Mesenchymal stem cell (in vitro differentiated cells and primary cell): ENCODE measurements around the gene CELF4.

Experiments used
- DNase-seq: peaks from one replicate; pipeline ENCODE4 v3.0.0-alpha.2; 2013
- H2AFZ ChIP-seq: one replicate; pipeline ENCODE4 v1.6.1; 2013; ENCODE audit warnings: low read depth, mild to moderate bottlenecking, control low read depth, inconsistent platforms, low read length, moderate library complexity
- H2AK5ac ChIP-seq: 2 replicates; pipeline ENCODE4 v1.6.1; 2013; ENCODE audit warnings: low read length, moderate library complexity, mild to moderate bottlenecking, inconsistent platforms; ENCODE audit not compliant: severe bottlenecking
- H2BK120ac ChIP-seq: one replicate; pipeline ENCODE4 v1.6.1; 2013; ENCODE audit warnings: low read depth, mild to moderate bottlenecking, inconsistent platforms, low read length, moderate library complexity
- H2BK12ac ChIP-seq, 2 experiments: one replicate each; pipeline ENCODE4 v1.6.1; 2013; ENCODE audit warnings: inconsistent platforms in 2 of 2, low read length in 2 of 2, mild to moderate bottlenecking in 2 of 2, moderate library complexity in 2 of 2, control low read depth in 1 of 2
- H2BK15ac ChIP-seq: one replicate; pipeline ENCODE4 v1.6.1; 2013; ENCODE audit warnings: mild to moderate bottlenecking, low read depth, inconsistent platforms; ENCODE audit not compliant: poor library complexity, severe bottlenecking
- H2BK5ac ChIP-seq: 2 replicates; pipeline ENCODE4 v1.6.1; 2013; ENCODE audit warnings: low read depth, mild to moderate bottlenecking, low read length, control low read depth, inconsistent platforms; ENCODE audit not compliant: poor library complexity, severe bottlenecking
- H3K14ac ChIP-seq, 2 experiments: one replicate each; pipeline ENCODE4 v1.6.1; 2013; ENCODE audit warnings: inconsistent platforms in 2 of 2, low read length in 2 of 2, control low read depth in 1 of 2, mild to moderate bottlenecking in 1 of 2, moderate library complexity in 1 of 2
- H3K18ac ChIP-seq, 2 experiments: one replicate each; pipeline ENCODE4 v1.6.1; 2013; ENCODE audit warnings: inconsistent platforms in 2 of 2, low read length in 2 of 2, control low read depth in 1 of 2, low read depth in 1 of 2, mild to moderate bottlenecking in 1 of 2
- H3K23ac ChIP-seq, 2 experiments: one replicate each; pipeline ENCODE4 v1.6.1; 2013; ENCODE audit warnings: inconsistent platforms in 2 of 2, low read length in 2 of 2, mild to moderate bottlenecking in 2 of 2, moderate library complexity in 2 of 2, control low read depth in 1 of 2
- H3K27ac ChIP-seq: 2 replicates; pipeline ENCODE4 v1.5.1; 2013; ENCODE audit warnings: mild to moderate bottlenecking, moderate library complexity, low read length, control low read depth, inconsistent platforms; ENCODE audit not compliant: poor library complexity, severe bottlenecking
- H3K27me3 ChIP-seq, 2 experiments: 2 replicates each; pipeline versions ENCODE4 v1.6.1 to v1.7.0; 2013; ENCODE audit warnings: low read length in 2 of 2, mild to moderate bottlenecking in 2 of 2, moderate library complexity in 2 of 2, control low read depth in 1 of 2, inconsistent platforms in 1 of 2; ENCODE audit not compliant: control insufficient read depth in 1 of 2, insufficient read depth in 1 of 2
- H3K36me3 ChIP-seq, 2 experiments: 2 replicates each; pipeline versions ENCODE4 v1.6.1 to v1.7.0; 2013; ENCODE audit warnings: low read length in 2 of 2, control low read depth in 1 of 2, inconsistent platforms in 1 of 2, low read depth in 1 of 2, mild to moderate bottlenecking in 1 of 2; ENCODE audit not compliant: insufficient read depth in 2 of 2, control insufficient read depth in 1 of 2
- H3K4ac ChIP-seq, 2 experiments: one replicate each; pipeline ENCODE4 v1.6.1; 2013; ENCODE audit warnings: inconsistent platforms in 2 of 2, low read length in 2 of 2, mild to moderate bottlenecking in 2 of 2, moderate library complexity in 2 of 2, control low read depth in 1 of 2, low read depth in 1 of 2
- H3K4me1 ChIP-seq: 2 replicates; pipeline ENCODE4 v1.6.1; 2013; ENCODE audit warnings: low read depth, low read length, control low read depth; ENCODE audit not compliant: control insufficient read depth, insufficient read depth
- H3K4me2 ChIP-seq: 2 replicates; pipeline ENCODE4 v1.6.1; 2013; ENCODE audit warnings: low read length, mild to moderate bottlenecking, inconsistent platforms; ENCODE audit not compliant: poor library complexity, severe bottlenecking
- H3K4me3 ChIP-seq, 2 experiments: 2 replicates each; pipeline versions ENCODE4 v1.5.1 to v1.7.0; 2013; ENCODE audit warnings: low read length in 2 of 2, mild to moderate bottlenecking in 2 of 2, control low read depth in 1 of 2, low read depth in 1 of 2; ENCODE audit not compliant: insufficient read depth in 1 of 2
- H3K79me1 ChIP-seq: replicated peaks from 2 replicates; pipeline ENCODE4 v1.6.1; 2013; ENCODE audit warnings: mild to moderate bottlenecking, control low read depth, low read length, inconsistent platforms; ENCODE audit not compliant: poor library complexity, severe bottlenecking
- H3K9ac ChIP-seq: 2 replicates; pipeline ENCODE4 v1.7.0; 2013; ENCODE audit warnings: mild to moderate bottlenecking, low read length, moderate library complexity
- H3K9me3 ChIP-seq: 2 replicates; pipeline ENCODE4 v1.7.0; 2013; ENCODE audit warnings: mild to moderate bottlenecking, low read length; ENCODE audit not compliant: control insufficient read depth
- H4K8ac ChIP-seq: one replicate; pipeline ENCODE4 v1.6.1; 2013; ENCODE audit warnings: inconsistent platforms, mild to moderate bottlenecking, low read length, moderate library complexity
- H4K91ac ChIP-seq: one replicate; pipeline ENCODE4 v1.6.1; 2013; ENCODE audit warnings: mild to moderate bottlenecking, low read length, inconsistent platforms
- WGBS: methylation state at CpG from one replicate; pipeline ENCODE4 v1.1.7; 2013; ENCODE audit warnings: mixed read lengths; 5-methylcytosine and 5-hydroxymethylcytosine counted together

Gene CELF4

DNA sequence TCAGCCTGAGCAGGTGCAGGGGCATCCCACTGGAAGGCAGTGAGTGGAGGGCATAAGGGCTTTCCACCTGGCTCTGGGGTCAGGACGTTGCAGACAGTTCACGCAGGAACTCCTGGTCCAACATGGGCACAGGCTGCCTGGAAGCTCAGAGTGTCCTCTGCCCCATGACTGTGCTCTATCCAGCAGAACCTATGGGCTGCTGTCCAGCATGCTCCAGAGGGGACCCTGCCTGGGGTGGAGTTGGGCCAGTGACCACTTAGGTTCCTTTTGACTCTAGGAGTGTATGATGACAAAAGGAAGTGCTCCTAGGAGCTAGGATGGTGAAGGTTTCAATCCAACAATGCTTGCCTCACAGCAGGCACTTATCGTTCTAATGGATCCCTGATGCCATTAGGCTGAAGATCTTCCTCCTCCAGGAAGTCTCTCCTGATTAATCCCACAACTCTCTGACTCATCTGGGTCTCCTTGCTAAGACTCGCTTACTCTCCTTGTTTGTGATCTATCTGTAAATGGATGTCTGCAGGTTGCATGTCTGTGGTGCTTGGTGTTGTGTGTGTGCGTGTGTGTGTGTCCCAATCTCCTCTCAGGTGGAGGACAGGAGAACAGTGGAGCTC is 224.0 kb downstream of the CELF4 start:
- Histone ChIP-seq H2AK5ac (no peak overlapping the region), H3K23ac (no peak overlapping the region), H3K27me3 (peaks cover 28 to 56% of the 10 kb centered on the region in 2 experiments), H3K4ac (no peak overlapping the region), H3K4me1 (peaks cover 3% of the 10 kb centered on the region), H4K8ac (no peak overlapping the region), H3K4me2 (no peak overlapping the region), H4K91ac (no peak overlapping the region), H3K27ac (no peak overlapping the region), H2BK12ac (no peak overlapping the region), H3K14ac (peak overlapping the region in 1 of 2 experiments; percentile 2), H3K9me3 (no peaks in the 10 kb centered on the region), H2AFZ (no peak overlapping the region), H3K79me1 (no peaks in the 10 kb centered on the region), H3K9ac (no peak overlapping the region), H2BK120ac (no peak overlapping the region), H3K36me3 (peaks cover 0 to 2% of the 10 kb centered on the region in 2 experiments), H2BK15ac (no peak overlapping the region), H2BK5ac (no peak overlapping the region), H3K4me3 (no peak overlapping the region), H3K18ac (no peak overlapping the region)
- no peak for DNase-seq
- 69% methylated on average over 3 of the region's 5 CpGs for WGBS

DNA sequence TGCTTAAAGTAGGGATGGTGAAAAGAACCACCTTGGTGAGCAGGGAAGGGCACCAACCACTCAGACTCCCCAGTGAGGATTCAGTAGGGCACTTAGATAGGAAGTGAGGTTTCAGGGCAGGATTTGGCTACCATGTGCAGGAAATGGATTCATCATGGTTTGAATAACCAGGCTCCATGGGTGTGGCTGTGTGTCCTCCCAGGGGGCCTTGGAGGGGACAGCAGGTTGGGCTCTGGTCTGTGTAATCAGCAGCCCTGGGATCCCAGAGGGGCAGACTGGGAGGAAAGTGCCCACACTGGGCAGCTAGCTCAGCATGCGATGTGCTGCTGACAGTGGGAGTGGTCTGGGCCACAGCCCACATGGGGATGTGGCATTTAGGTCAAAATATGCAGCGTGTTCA is 224.6 kb downstream of the CELF4 start:
- Histone ChIP-seq H2BK5ac (no peak overlapping the region), H4K91ac (no peak overlapping the region), H3K4me2 (no peak overlapping the region), H3K4me3 (no peak overlapping the region), H2BK120ac (no peak overlapping the region), H3K9me3 (no peaks in the 10 kb centered on the region), H3K23ac (no peak overlapping the region), H4K8ac (no peak overlapping the region), H3K36me3 (peaks cover 0 to 2% of the 10 kb centered on the region in 2 experiments), H3K27me3 (peaks cover 25 to 51% of the 10 kb centered on the region in 2 experiments), H3K4ac (no peak overlapping the region), H2BK12ac (no peak overlapping the region), H3K4me1 (peaks cover 3% of the 10 kb centered on the region), H2AK5ac (no peak overlapping the region), H3K27ac (no peak overlapping the region), H3K9ac (no peak overlapping the region), H2AFZ (no peak overlapping the region), H3K18ac (no peak overlapping the region), H2BK15ac (no peak overlapping the region), H3K79me1 (no peaks in the 10 kb centered on the region), H3K14ac (peak overlapping the region in 1 of 2 experiments; percentile 2)
- no peak for DNase-seq
- WGBS, result 80% methylated on average over 2 of the region's 2 CpGs

DNA sequence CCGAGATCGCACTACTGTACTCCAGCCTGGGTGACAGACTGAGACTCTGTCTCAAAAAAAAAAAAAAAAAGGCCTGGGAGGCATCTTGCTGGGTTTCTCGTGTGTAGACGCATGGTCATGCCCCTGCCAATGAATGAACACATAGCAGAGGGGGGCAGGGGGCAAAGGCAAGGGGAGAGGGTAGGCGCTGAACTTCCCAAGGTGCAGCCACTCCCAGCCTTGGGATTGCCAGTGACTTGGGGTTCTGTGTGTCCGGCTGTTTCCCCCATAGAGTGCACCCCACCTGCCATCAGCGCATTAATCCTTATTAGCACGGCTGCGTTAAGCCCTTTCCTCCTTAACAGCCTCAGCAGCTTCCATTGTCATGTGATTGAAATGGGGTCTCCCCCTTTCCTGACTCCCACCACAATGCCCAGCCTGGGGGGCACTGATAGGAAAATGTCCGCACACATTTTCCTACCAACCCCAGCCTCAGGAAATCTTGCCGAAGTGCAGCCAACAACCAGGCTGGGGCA is 225.8 kb downstream of the CELF4 start:
- Histone ChIP-seq H3K14ac (no peak overlapping the region), H2BK15ac (no peak overlapping the region), H4K8ac (no peak overlapping the region), H3K4me1 (peaks cover 3% of the 10 kb centered on the region), H3K9ac (no peak overlapping the region), H3K23ac (no peak overlapping the region), H3K79me1 (no peaks in the 10 kb centered on the region), H3K27ac (no peak overlapping the region), H3K18ac (no peak overlapping the region), H4K91ac (no peak overlapping the region), H3K9me3 (no peaks in the 10 kb centered on the region), H2BK120ac (no peak overlapping the region), H3K4me2 (no peak overlapping the region), H3K4me3 (no peak overlapping the region), H3K4ac (no peak overlapping the region), H2BK12ac (no peak overlapping the region), H2AK5ac (no peak overlapping the region), H2AFZ (no peak overlapping the region), H2BK5ac (no peak overlapping the region), H3K27me3 (peaks cover 14 to 40% of the 10 kb centered on the region in 2 experiments), H3K36me3 (peaks cover 0 to 2% of the 10 kb centered on the region in 2 experiments)
- WGBS, result 81% methylated on average over 11 of the region's 11 CpGs
- no peak for DNase-seq

DNA sequence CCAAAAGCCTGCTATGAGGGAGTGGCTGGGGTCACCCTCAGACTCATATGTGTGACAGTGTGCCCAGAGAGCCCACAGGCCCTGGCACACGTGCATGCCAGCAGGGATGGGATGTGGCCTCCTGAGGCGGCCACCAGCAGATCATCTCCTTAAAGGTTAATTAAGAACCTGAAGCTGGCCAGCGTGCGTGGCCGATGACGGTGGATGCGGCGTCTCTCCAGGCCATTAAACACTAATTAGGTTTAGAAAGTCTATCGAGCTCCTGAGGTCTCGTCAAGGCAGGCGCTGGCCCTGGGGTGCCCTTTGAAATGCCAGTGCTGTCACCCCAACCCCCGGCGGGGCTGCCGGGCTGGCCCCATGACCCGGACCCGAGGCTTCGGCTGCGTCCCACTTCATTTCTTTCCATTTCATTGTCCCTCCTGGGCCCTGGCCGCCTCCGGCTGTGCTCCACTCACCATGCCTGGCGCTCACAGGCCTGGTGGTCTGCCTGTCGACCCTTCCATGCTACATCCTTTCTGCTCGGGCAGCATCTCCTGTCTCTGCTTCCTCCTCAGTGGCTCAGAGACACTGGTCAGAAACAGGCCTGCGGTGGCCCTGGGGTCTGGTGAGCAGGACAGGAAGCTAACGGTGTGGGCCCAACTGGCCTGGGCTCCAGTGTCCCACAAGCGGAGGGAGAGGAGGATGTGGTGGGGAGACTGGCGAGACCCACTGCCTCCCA is 228.9 kb downstream of the CELF4 start:
- no peaks in the 10 kb centered on the region for H3K4me1 ChIP-seq
- no peaks in the 10 kb centered on the region for H3K79me1 ChIP-seq
- no peak overlapping the region for H3K18ac ChIP-seq
- no peak overlapping the region for H3K9ac ChIP-seq
- peaks cover 0 to 35% of the 10 kb centered on the region in 2 experiments for H3K27me3 ChIP-seq
- H3K27ac ChIP-seq, result no peak overlapping the region
- no peak overlapping the region for H2BK15ac ChIP-seq
- H2AK5ac ChIP-seq, result no peak overlapping the region
- no peak overlapping the region for H2AFZ ChIP-seq
- H2BK12ac ChIP-seq, result no peak overlapping the region
- H2BK120ac ChIP-seq, result no peak overlapping the region
- no peak overlapping the region for H4K8ac ChIP-seq
- no peak overlapping the region for H2BK5ac ChIP-seq
- no peak overlapping the region for H3K4me2 ChIP-seq
- no peak overlapping the region for H3K14ac ChIP-seq
- no peak overlapping the region for H3K4me3 ChIP-seq
- H3K9me3 ChIP-seq, result no peaks in the 10 kb centered on the region
- no peak overlapping the region for H4K91ac ChIP-seq
- no peak for DNase-seq
- 90% methylated on average over 27 of the region's 27 CpGs for WGBS
- H3K4ac ChIP-seq, result no peak overlapping the region
- H3K23ac ChIP-seq, result no peak overlapping the region
- H3K36me3 ChIP-seq, result peaks cover 0 to 2% of the 10 kb centered on the region in 2 experiments
